ENCODE results near the gene RNASE8. TPM values are rescaled to one million over a fixed set of nuclear protein-coding genes. Genes with fewer than 3 reads are reported as not detected.

The RNASE8 gene
- total and polyA plus RNA-seq, 10 of the 15 experiments (the other 5 are each of a cell fraction or from before 2014, with no cell fraction given) = not detected

- no peak overlapping the region for H2AFZ ChIP-seq (ENCODE audit: control insufficient read depth, low read depth, low read length)
- H3K27me3 ChIP-seq (replicated peaks in 1 of 2; ENCODE audit: control insufficient read depth in 2 of 2, insufficient read depth in 2 of 2, low read length in 1 of 2) = peaks cover 0 to 3% of the 10 kb centered on the region in 2 experiments; a peak in 1 of 4 replicates
- WGBS (ENCODE audit: insufficient coverage, insufficient replicate concordance, low lambda C conversion rate, missing lambda C conversion rate) = 44% methylated on average over 30 of the region's 30 CpGs
- no peaks in the 10 kb centered on the region for H4K20me1 ChIP-seq (ENCODE audit: control insufficient read depth, insufficient read depth)
- ATAC-seq = no peak
- ChIA-PET RAD21 (ENCODE audit: unreplicated experiment) (interaction anchor here (1.0 kb wide), 1 partner anchor 66 kb away, joined by 3 read pairs; no protein-coding TSS in a partner anchor), POLR2A (interaction anchor here (1.2 kb wide), 1 partner anchor 11 kb away, joined by 3 read pairs; no protein-coding TSS in a partner anchor), CTCF (interaction anchor here (1.5 to 2.2 kb wide), 2 partner anchors 14 to 66 kb away, joined by 4 to 5 read pairs; no protein-coding TSS in a partner anchor), SMC1A (ENCODE audit: uncharacterized antibody, unreplicated experiment) (no interaction called here)
- no peak overlapping the region for H3K9ac ChIP-seq (ENCODE audit: control insufficient read depth, insufficient read depth, low read length)
- FAIRE-seq = no peak
- no peaks in the 10 kb centered on the region for H3K4me1 ChIP-seq (ENCODE audit: control insufficient read depth, insufficient read depth, low read length)
- no peaks in the 10 kb centered on the region for H3K36me3 ChIP-seq (ENCODE audit: control insufficient read depth in 2 of 2, insufficient read depth in 2 of 2, low read length in 1 of 2)
- no peaks in the 10 kb centered on the region for H3K79me2 ChIP-seq (ENCODE audit: control insufficient read depth, insufficient read depth, low read length)
- intact Hi-C loops (cut with micrococcal nuclease; ENCODE audit: unreplicated experiment) = no loop called here
- H3K27ac ChIP-seq (ENCODE audit: control insufficient read depth, insufficient read depth) = no peak overlapping the region
- no TSS peak for BruUV-seq (replicated peaks)
- H3K4me3 ChIP-seq = no peak overlapping the region
- no peaks in the 10 kb centered on the region for H3K9me3 ChIP-seq (replicated peaks; ENCODE audit: control insufficient read depth, insufficient read depth, low read length)
- in situ Hi-C loops (cut with MboI) = no loop called here
- DNase-seq (ENCODE audit: low read depth, low spot score) = no peak
- H3K4me2 ChIP-seq (ENCODE audit: control insufficient read depth, insufficient read depth) = no peak overlapping the region
- no peak for TF ChIP-seq PAX5 (IDR thresholded peaks at IDR 0.05; ENCODE audit: borderline replicate concordance, low read depth, low read length)
- no peak for TF ChIP-seq SIX5 (IDR thresholded peaks at IDR 0.05; ENCODE audit: low read depth, low read length, severe bottlenecking)
- TF ChIP-seq EP300 (IDR thresholded peaks at IDR 0.05; ENCODE audit: borderline replicate concordance in 1 of 2, control insufficient read depth in 1 of 2, low read depth in 2 of 2, low read length in 2 of 2) = no peak
- no peak for TF ChIP-seq E2F8 (IDR thresholded peaks at IDR 0.05; ENCODE audit: low read depth, partially characterized antibody)
- TF ChIP-seq E4F1 (IDR thresholded peaks at IDR 0.05; ENCODE audit: borderline replicate concordance, partially characterized antibody) = no peak
- TF ChIP-seq IKZF2 (IDR thresholded peaks at IDR 0.05) = no peak
- no peak for TF ChIP-seq ZBED1 (IDR thresholded peaks at IDR 0.05; ENCODE audit: borderline replicate concordance)
- no peak for TF ChIP-seq ZBTB4 (CRISPR knock-in tag; IDR thresholded peaks at IDR 0.05)
- TF ChIP-seq MLLT1 (IDR thresholded peaks at IDR 0.05) = no peak
Measured at GRCh38 chr14:21081521-21082142, 24.0 kb downstream of the RNASE8 start.

Measured in GM12878 (cell line).